SW480 (cell line): ENCODE data around the gene MTARC2.
A peak's percentile ranks its signal among the peaks of the same experiment; 100 is the strongest.
"Not testable (repeated sequence)": the region's sequence is repeated elsewhere in the genome, so short reads cannot be mapped to it uniquely, and the experiment has no call there.

Experiments used
- DNase-seq: peaks from one replicate; pipeline ENCODE4 v3.0.0-alpha.2; 2016; ENCODE audit warnings: low spot score

Gene MTARC2

GRCh38 chr1:220732621-220733020, 15.5 kb upstream of the MTARC2 start:
- no peak for DNase-seq

GRCh38 chr1:220733086-220733601, 15.0 kb upstream of the MTARC2 start:
- peak; percentile 41 for DNase-seq

GRCh38 chr1:220734571-220735326, 13.4 kb upstream of the MTARC2 start:
- DNase-seq, result peak; percentile 66

GRCh38 chr1:220736283-220736682, 11.8 kb upstream of the MTARC2 start:
- not testable (repeated sequence) for DNase-seq

GRCh38 chr1:220741349-220741748, 6.8 kb upstream of the MTARC2 start:
- no peak for DNase-seq

GRCh38 chr1:220741825-220742224, 6.3 kb upstream of the MTARC2 start:
- DNase-seq, result no peak

- no peak for DNase-seq
Observed at GRCh38 chr1:220742520-220742919, 5.6 kb upstream of the MTARC2 start.

GRCh38 chr1:220746851-220747250, 1.3 kb upstream of the MTARC2 start:
- no peak for DNase-seq

- no peak for DNase-seq
Observed at GRCh38 chr1:220747437-220748088, 559 bp upstream of the MTARC2 start.

GRCh38 chr1:220748936-220749335, 814 bp downstream of the MTARC2 start:
- no peak for DNase-seq

GRCh38 chr1:220750131-220750515, 2.0 kb downstream of the MTARC2 start:
- DNase-seq, result no peak

GRCh38 chr1:220751111-220751510, 3.0 kb downstream of the MTARC2 start:
- DNase-seq, result no peak

GRCh38 chr1:220754212-220754917, 6.2 kb downstream of the MTARC2 start:
- no peak for DNase-seq

- no peak for DNase-seq
Observed at GRCh38 chr1:220754918-220755295, 6.8 kb downstream of the MTARC2 start.

GRCh38 chr1:220755309-220755708, 7.2 kb downstream of the MTARC2 start:
- no peak for DNase-seq

GRCh38 chr1:220757441-220757840, 9.3 kb downstream of the MTARC2 start:
- no peak for DNase-seq

- no peak for DNase-seq
Observed at GRCh38 chr1:220759147-220759546, 11.0 kb downstream of the MTARC2 start.

GRCh38 chr1:220761688-220762427, 13.7 kb downstream of the MTARC2 start:
- DNase-seq, result no peak

GRCh38 chr1:220764757-220765156, 16.6 kb downstream of the MTARC2 start:
- DNase-seq, result no peak

- no peak for DNase-seq
Observed at GRCh38 chr1:220767312-220768125, 19.4 kb downstream of the MTARC2 start.

- DNase-seq, result no peak
Observed at GRCh38 chr1:220768126-220768601, 20.0 kb downstream of the MTARC2 start.
